Hepatocyte (in vitro differentiated cells): Measurements from ENCODE around the gene RUNX1.

ENCODE experiments used
- EZH2 ChIP-seq: fragments of 200-600 bp; sonication (generic); IDR thresholded peaks from 2 replicates; pipeline ENCODE4 v1.6.1; 2016; ENCODE audit warnings: antibody characterized with exemption, mild to moderate bottlenecking, borderline replicate concordance
- EZH2phosphoT487 ChIP-seq: fragments of 200-600 bp; sonication (generic); IDR thresholded peaks from one replicate; pipeline ENCODE4 v1.6.1; 2018; ENCODE audit warnings: antibody characterized with exemption, mild to moderate bottlenecking, low read depth, moderate library complexity; ENCODE audit not compliant: unreplicated experiment, severe bottlenecking
- TF ChIP-seq, protein P1 (sequence below): fragments of 200-600 bp; sonication (generic); IDR thresholded peaks from 2 replicates; pipeline ENCODE4 v1.5.1; 2016; ENCODE audit warnings: antibody characterized with exemption, mild to moderate bottlenecking; ENCODE audit not compliant: poor library complexity

DNA sequence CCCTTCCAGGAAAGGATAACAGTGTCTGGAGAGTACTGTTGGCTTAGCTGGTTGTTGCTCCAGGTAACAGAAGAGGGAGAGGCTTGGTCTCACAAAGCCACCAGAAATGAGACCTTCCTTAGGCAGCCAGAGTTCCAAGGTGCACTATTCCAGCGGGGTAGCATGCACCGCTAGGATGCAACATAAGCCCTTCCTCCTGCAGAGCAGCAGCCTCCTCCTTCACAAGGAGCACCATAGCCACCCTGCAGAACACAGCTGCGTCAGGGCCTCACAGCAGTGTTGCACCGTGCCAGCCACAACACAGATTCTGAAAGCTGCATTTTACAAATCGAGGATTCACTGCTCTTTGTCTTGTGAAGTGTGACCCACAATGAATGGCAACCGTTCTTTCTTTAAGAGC is 238.3 kb downstream of the RUNX1 start:
- TF ChIP-seq, protein P1, sequence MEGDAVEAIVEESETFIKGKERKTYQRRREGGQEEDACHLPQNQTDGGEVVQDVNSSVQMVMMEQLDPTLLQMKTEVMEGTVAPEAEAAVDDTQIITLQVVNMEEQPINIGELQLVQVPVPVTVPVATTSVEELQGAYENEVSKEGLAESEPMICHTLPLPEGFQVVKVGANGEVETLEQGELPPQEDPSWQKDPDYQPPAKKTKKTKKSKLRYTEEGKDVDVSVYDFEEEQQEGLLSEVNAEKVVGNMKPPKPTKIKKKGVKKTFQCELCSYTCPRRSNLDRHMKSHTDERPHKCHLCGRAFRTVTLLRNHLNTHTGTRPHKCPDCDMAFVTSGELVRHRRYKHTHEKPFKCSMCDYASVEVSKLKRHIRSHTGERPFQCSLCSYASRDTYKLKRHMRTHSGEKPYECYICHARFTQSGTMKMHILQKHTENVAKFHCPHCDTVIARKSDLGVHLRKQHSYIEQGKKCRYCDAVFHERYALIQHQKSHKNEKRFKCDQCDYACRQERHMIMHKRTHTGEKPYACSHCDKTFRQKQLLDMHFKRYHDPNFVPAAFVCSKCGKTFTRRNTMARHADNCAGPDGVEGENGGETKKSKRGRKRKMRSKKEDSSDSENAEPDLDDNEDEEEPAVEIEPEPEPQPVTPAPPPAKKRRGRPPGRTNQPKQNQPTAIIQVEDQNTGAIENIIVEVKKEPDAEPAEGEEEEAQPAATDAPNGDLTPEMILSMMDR, result no peak
- TF ChIP-seq EZH2 (no peak), EZH2phosphoT487 (no peak)
